ENCODE measurements around the gene PPAN. TPM values are rescaled to one million over a fixed set of nuclear protein-coding genes. Genes with fewer than 3 reads are reported as not detected.
A peak's percentile ranks its signal among the peaks of the same experiment; 100 is the strongest.

Gene PPAN
- total and polyA plus RNA-seq, 5 donors, result 16.5 to 29.4 (median 25.2) TPM

- ATAC-seq (no peak), DNase-seq (peak in 2 of 3 donors; percentile 30 to 48)
- WGBS, result 92% methylated on average over 14 of the region's 14 CpGs
- Histone ChIP-seq H3K9me3 (ENCODE audit: control insufficient read depth, low read length) (no peaks in the 10 kb centered on the region), H3K4me3 (ENCODE audit: low read length) (no peak overlapping the region), H3K4me1 (ENCODE audit: control insufficient read depth, insufficient read depth, low read length) (no peaks in the 10 kb centered on the region), H3K27me3 (ENCODE audit: control insufficient read depth, insufficient read depth) (no peaks in the 10 kb centered on the region), H3K27ac (ENCODE audit: low read length) (no peak overlapping the region)
- intact Hi-C loops (cut with DNase I), result loop anchor here in 1 of 4 donors (10.0 kb wide), 1 partner anchor 127 kb away; the partner anchor contains the start of gene S1PR2
These were observed 1.7 kb downstream of the PPAN start for GRCh38 chr19:10107817-10108367.

GRCh38 chr19:10109528-10109927, 3.4 kb downstream of the PPAN start:
- H3K27me3 ChIP-seq (ENCODE audit: control insufficient read depth, insufficient read depth), result no peaks in the 10 kb centered on the region
- ATAC-seq (no peak), DNase-seq (peak in 1 of 3 donors; percentile 35)
- intact Hi-C loops (cut with DNase I), result loop anchor here in 1 of 4 donors (10.0 kb wide), 1 partner anchor 125 kb away; the partner anchor contains the start of gene S1PR2
- no peak overlapping the region for H3K4me3 ChIP-seq (ENCODE audit: low read length)
- H3K9me3 ChIP-seq (ENCODE audit: control insufficient read depth, low read length), result no peaks in the 10 kb centered on the region
- H3K27ac ChIP-seq (ENCODE audit: low read length), result no peak overlapping the region
- WGBS, result 86% methylated on average over 14 of the region's 14 CpGs
- no peaks in the 10 kb centered on the region for H3K4me1 ChIP-seq (ENCODE audit: control insufficient read depth, insufficient read depth, low read length)

- no peak overlapping the region for H3K27ac ChIP-seq (ENCODE audit: low read length)
- 91% methylated on average over 44 of the region's 44 CpGs for WGBS
- no peaks in the 10 kb centered on the region for H3K9me3 ChIP-seq (ENCODE audit: control insufficient read depth, low read length)
- H3K4me3 ChIP-seq (ENCODE audit: low read length), result no peak overlapping the region
- ATAC-seq, result no peak
- H3K4me1 ChIP-seq (ENCODE audit: control insufficient read depth, insufficient read depth, low read length), result no peaks in the 10 kb centered on the region
- H3K27me3 ChIP-seq (ENCODE audit: control insufficient read depth, insufficient read depth), result no peaks in the 10 kb centered on the region
- intact Hi-C loops (cut with DNase I), result no loop called here
- DNase-seq, result peak in 2 of 3 donors; percentile 51 to 71
These were observed 4.2 kb downstream of the PPAN start for GRCh38 chr19:10110076-10110971.

- no peaks in the 10 kb centered on the region for H3K27me3 ChIP-seq (ENCODE audit: control insufficient read depth, insufficient read depth)
- WGBS, result 90% methylated on average over 19 of the region's 19 CpGs
- no peaks in the 10 kb centered on the region for H3K9me3 ChIP-seq (ENCODE audit: control insufficient read depth, low read length)
- no peak overlapping the region for H3K27ac ChIP-seq (ENCODE audit: low read length)
- ATAC-seq (no peak), DNase-seq (peak in 1 of 3 donors; percentile 59)
- no peak overlapping the region for H3K4me3 ChIP-seq (ENCODE audit: low read length)
- no peaks in the 10 kb centered on the region for H3K4me1 ChIP-seq (ENCODE audit: control insufficient read depth, insufficient read depth, low read length)
- intact Hi-C loops (cut with DNase I), result no loop called here
These were observed 4.8 kb downstream of the PPAN start for GRCh38 chr19:10110972-10111317.

- no peaks in the 10 kb centered on the region for H3K9me3 ChIP-seq (ENCODE audit: control insufficient read depth, low read length)
- H3K27me3 ChIP-seq (ENCODE audit: control insufficient read depth, insufficient read depth), result no peaks in the 10 kb centered on the region
- H3K4me1 ChIP-seq (ENCODE audit: control insufficient read depth, insufficient read depth, low read length), result no peaks in the 10 kb centered on the region
- no peak within 1 kb of the TSS for H3K27ac ChIP-seq (ENCODE audit: low read length)
- ATAC-seq (no peak), DNase-seq (peak; percentile 31 to 67 (median 64))
- intact Hi-C loops (cut with DNase I), result no loop called here
- no peak within 1 kb of the TSS for H3K4me3 ChIP-seq (ENCODE audit: low read length)
- WGBS, result 54% methylated on average over 8 of the region's 8 CpGs
These were observed 5.2 kb downstream of the PPAN start, which contains the start of gene P2RY11 for GRCh38 chr19:10111405-10111811. Gene P2RY11 (plus strand): TSS chr19:10111693. CDS start chr19:10111722, 29 bp downstream.

- intact Hi-C loops (cut with DNase I), result no loop called here
- Histone ChIP-seq H3K9me3 (ENCODE audit: control insufficient read depth, low read length) (no peaks in the 10 kb centered on the region), H3K4me1 (ENCODE audit: control insufficient read depth, insufficient read depth, low read length) (no peaks in the 10 kb centered on the region), H3K27ac (ENCODE audit: low read length) (no peak overlapping the region), H3K4me3 (ENCODE audit: low read length) (no peak overlapping the region), H3K27me3 (ENCODE audit: control insufficient read depth, insufficient read depth) (no peaks in the 10 kb centered on the region)
- DNase-seq (peak; percentile 32 to 68 (median 60)), ATAC-seq (peak in 1 of 2 donors; percentile 4)
- WGBS, result 46% methylated on average over 23 of the region's 23 CpGs
These were observed 6.0 kb downstream of the PPAN start for GRCh38 chr19:10112037-10112761.

- Histone ChIP-seq H3K27me3 (ENCODE audit: control insufficient read depth, insufficient read depth) (no peaks in the 10 kb centered on the region), H3K27ac (ENCODE audit: low read length) (no peak overlapping the region), H3K4me1 (ENCODE audit: control insufficient read depth, insufficient read depth, low read length) (no peaks in the 10 kb centered on the region), H3K9me3 (ENCODE audit: control insufficient read depth, low read length) (no peaks in the 10 kb centered on the region), H3K4me3 (ENCODE audit: low read length) (no peak overlapping the region)
- intact Hi-C loops (cut with DNase I), result no loop called here
- DNase-seq (peak; percentile 52 to 84 (median 76)), ATAC-seq (peak; percentile 14 to 20)
- 23% methylated on average over 25 of the region's 25 CpGs for WGBS
These were observed 6.9 kb downstream of the PPAN start for GRCh38 chr19:10112895-10113591.

GRCh38 chr19:10113592-10113963, 7.4 kb downstream of the PPAN start:
- Histone ChIP-seq H3K4me3 (ENCODE audit: low read length) (no peak overlapping the region), H3K4me1 (ENCODE audit: control insufficient read depth, insufficient read depth, low read length) (no peaks in the 10 kb centered on the region)
- ATAC-seq, result peak in 1 of 2 donors; percentile 4

GRCh38 chr19:10113964-10114650, 7.9 kb downstream of the PPAN start:
- 88% methylated on average over 43 of the region's 43 CpGs for WGBS
- peak; percentile 1 to 5 for ATAC-seq
- intact Hi-C loops (cut with DNase I), result no loop called here
- Histone ChIP-seq H3K27me3 (ENCODE audit: control insufficient read depth, insufficient read depth) (no peaks in the 10 kb centered on the region), H3K9me3 (ENCODE audit: control insufficient read depth, low read length) (no peaks in the 10 kb centered on the region), H3K27ac (ENCODE audit: low read length) (no peak overlapping the region), H3K4me1 (ENCODE audit: control insufficient read depth, insufficient read depth, low read length) (peaks cover 5% of the 10 kb centered on the region), H3K4me3 (ENCODE audit: low read length) (no peak overlapping the region)
- DNase-seq, result peak in 1 of 3 donors; percentile 64

More at GRCh38 chr19:10113592-10113963, 7.4 kb downstream of the PPAN start:
- no peaks in the 10 kb centered on the region for H3K27me3 ChIP-seq (ENCODE audit: control insufficient read depth, insufficient read depth)
- H3K9me3 ChIP-seq (ENCODE audit: control insufficient read depth, low read length), result no peaks in the 10 kb centered on the region
- intact Hi-C loops (cut with DNase I), result no loop called here
- 66% methylated on average over 19 of the region's 19 CpGs for WGBS
- peak in 2 of 3 donors; percentile 26 to 50 for DNase-seq
- H3K27ac ChIP-seq (ENCODE audit: low read length), result no peak overlapping the region
